ACC112 (cell line): ENCODE data around the gene CDK4.

Experiments used
- H2AFZ ChIP-seq: fragments of 200-600 bp; sonication (generic); one replicate; pipeline ENCODE4 v1.6.0; 2017; ENCODE audit warnings: antibody characterized with exemption, low read length; ENCODE audit not compliant: unreplicated experiment
- H3K27ac ChIP-seq: fragments of 200-600 bp; sonication (generic); 2 replicates; pipeline ENCODE4 v1.5.1; 2014; ENCODE audit warnings: low read depth, mild to moderate bottlenecking, antibody characterized with exemption, low read length, moderate library complexity
- H3K27me3 ChIP-seq: fragments of 200-600 bp; sonication (generic); 2 replicates; pipeline ENCODE4 v1.6.1; 2014; ENCODE audit warnings: mild to moderate bottlenecking, antibody characterized with exemption, low read length, moderate library complexity, mixed read lengths; ENCODE audit not compliant: insufficient read depth
- H3K36me3 ChIP-seq: fragments of 200-600 bp; sonication (generic); 2 replicates; pipeline ENCODE4 v1.6.1; 2016; ENCODE audit warnings: mild to moderate bottlenecking, antibody characterized with exemption, low read length, moderate library complexity, mixed read lengths; ENCODE audit not compliant: insufficient read depth
- H3K4me1 ChIP-seq: fragments of 200-600 bp; sonication (generic); one replicate; pipeline ENCODE4 v1.6.1; 2016; ENCODE audit warnings: low read length, mixed read lengths; ENCODE audit not compliant: insufficient read depth, unreplicated experiment, control insufficient read depth
- H3K4me3 ChIP-seq: fragments of 200-600 bp; sonication (generic); 2 replicates; pipeline ENCODE4 v1.5.1; 2014; ENCODE audit warnings: mild to moderate bottlenecking, low read depth, low read length
- H3K79me2 ChIP-seq: fragments of 200-600 bp; sonication (generic); one replicate; pipeline ENCODE4 v1.6.0; 2016; ENCODE audit warnings: low read length; ENCODE audit not compliant: control insufficient read depth, unreplicated experiment, insufficient read depth

The CDK4 gene

GRCh38 chr12:57746025-57746424 lies 6.1 kb downstream of the CDK4 start:
- H3K36me3 ChIP-seq = peaks cover 29% of the 10 kb centered on the region
- H2AFZ ChIP-seq = no peak overlapping the region
- peaks cover 17% of the 10 kb centered on the region for H3K79me2 ChIP-seq
- H3K4me3 ChIP-seq = peak overlapping the region; percentile 96
- H3K27ac ChIP-seq = no peak overlapping the region
- peaks cover 3% of the 10 kb centered on the region for H3K27me3 ChIP-seq
- H3K4me1 ChIP-seq = peaks cover 6% of the 10 kb centered on the region

GRCh38 chr12:57745485-57745881 lies 6.6 kb downstream of the CDK4 start:
- peaks cover 12% of the 10 kb centered on the region for H3K79me2 ChIP-seq
- H3K36me3 ChIP-seq = peaks cover 25% of the 10 kb centered on the region
- H3K4me3 ChIP-seq = peak overlapping the region; percentile 96
- H2AFZ ChIP-seq = peak overlapping the region; percentile 71
- H3K27ac ChIP-seq = peak overlapping the region; percentile 88
- peaks cover under 1% of the 10 kb centered on the region for H3K4me1 ChIP-seq
- peaks cover 8% of the 10 kb centered on the region for H3K27me3 ChIP-seq

- Histone ChIP-seq H3K36me3 (peaks cover 20% of the 10 kb centered on the region; the same call in 1 of the 2 replicates), H3K4me1 (no peaks in the 10 kb centered on the region), H3K27ac (peak within 1 kb of the TSS; percentile 88), H3K27me3 (peaks cover 14% of the 10 kb centered on the region), H3K79me2 (peaks cover 7% of the 10 kb centered on the region), H3K4me3 (peak within 1 kb of the TSS; percentile 96), H2AFZ (peak within 1 kb of the TSS; percentile 71)
Measured at GRCh38 chr12:57744777-57745484, 7.2 kb downstream of the CDK4 start, which contains the start of gene TSPAN31. TSS of gene TSPAN31 (plus strand) at chr12:57745039. CDS start at chr12:57745155, 116 bp downstream.

GRCh38 chr12:57744194-57744776 lies 7.8 kb downstream of the CDK4 start:
- peaks cover 20% of the 10 kb centered on the region; the same call in 1 of the 2 replicates for H3K36me3 ChIP-seq
- peaks cover 3% of the 10 kb centered on the region for H3K79me2 ChIP-seq
- no peak overlapping the region for H2AFZ ChIP-seq
- no peaks in the 10 kb centered on the region for H3K4me1 ChIP-seq
- peak overlapping the region; percentile 96 for H3K4me3 ChIP-seq
- H3K27me3 ChIP-seq = peaks cover 20% of the 10 kb centered on the region
- H3K27ac ChIP-seq = peak overlapping the region; percentile 88

GRCh38 chr12:57743769-57744168 lies 8.3 kb downstream of the CDK4 start:
- Histone ChIP-seq H3K36me3 (peaks cover 17% of the 10 kb centered on the region; the same call in 1 of the 2 replicates), H3K4me3 (no peak overlapping the region), H3K27ac (no peak overlapping the region), H3K27me3 (peaks cover 26% of the 10 kb centered on the region), H3K4me1 (no peaks in the 10 kb centered on the region), H3K79me2 (no peaks in the 10 kb centered on the region), H2AFZ (no peak overlapping the region)

GRCh38 chr12:57741844-57742738 lies 10.0 kb downstream of the CDK4 start:
- Histone ChIP-seq H2AFZ (no peak overlapping the region), H3K4me1 (peaks cover 6% of the 10 kb centered on the region), H3K79me2 (no peaks in the 10 kb centered on the region), H3K4me3 (no peak overlapping the region), H3K27me3 (peaks cover 42% of the 10 kb centered on the region), H3K36me3 (peaks cover 9% of the 10 kb centered on the region; the same call in 1 of the 2 replicates), H3K27ac (no peak overlapping the region)

GRCh38 chr12:57741413-57741789 lies 10.7 kb downstream of the CDK4 start:
- no peak overlapping the region for H3K27ac ChIP-seq
- no peak overlapping the region for H2AFZ ChIP-seq
- no peak overlapping the region for H3K4me3 ChIP-seq

GRCh38 chr12:57740656-57741412 lies 11.3 kb downstream of the CDK4 start:
- no peaks in the 10 kb centered on the region for H3K79me2 ChIP-seq
- H2AFZ ChIP-seq = no peak overlapping the region
- peaks cover 54% of the 10 kb centered on the region for H3K27me3 ChIP-seq
- peaks cover 11% of the 10 kb centered on the region for H3K4me1 ChIP-seq
- no peak overlapping the region for H3K4me3 ChIP-seq
- H3K36me3 ChIP-seq = 0 out of 2 replicates have a peak, but pooled peaks cover under 1% of the 10 kb centered on the region
- H3K27ac ChIP-seq = no peak overlapping the region

More at GRCh38 chr12:57741413-57741789, 10.7 kb downstream of the CDK4 start:
- Histone ChIP-seq H3K36me3 (peaks cover 6% of the 10 kb centered on the region; the same call in 1 of the 2 replicates), H3K79me2 (no peaks in the 10 kb centered on the region), H3K4me1 (peaks cover 10% of the 10 kb centered on the region), H3K27me3 (peaks cover 49% of the 10 kb centered on the region)

GRCh38 chr12:57739914-57740538 lies 12.1 kb downstream of the CDK4 start:
- no peaks in the 10 kb centered on the region for H3K79me2 ChIP-seq
- peaks cover 61% of the 10 kb centered on the region for H3K27me3 ChIP-seq
- H3K36me3 ChIP-seq = no peaks in the 10 kb centered on the region
- no peak overlapping the region for H2AFZ ChIP-seq
- no peak overlapping the region for H3K27ac ChIP-seq
- H3K4me1 ChIP-seq = peaks cover 14% of the 10 kb centered on the region
- H3K4me3 ChIP-seq = no peak overlapping the region
